ENCODE data around the gene AZGP1.
"Not testable (repeated sequence)": the region's sequence is repeated elsewhere in the genome, so short reads cannot be mapped to it uniquely, and the experiment has no call there.

The AZGP1 gene

DNA sequence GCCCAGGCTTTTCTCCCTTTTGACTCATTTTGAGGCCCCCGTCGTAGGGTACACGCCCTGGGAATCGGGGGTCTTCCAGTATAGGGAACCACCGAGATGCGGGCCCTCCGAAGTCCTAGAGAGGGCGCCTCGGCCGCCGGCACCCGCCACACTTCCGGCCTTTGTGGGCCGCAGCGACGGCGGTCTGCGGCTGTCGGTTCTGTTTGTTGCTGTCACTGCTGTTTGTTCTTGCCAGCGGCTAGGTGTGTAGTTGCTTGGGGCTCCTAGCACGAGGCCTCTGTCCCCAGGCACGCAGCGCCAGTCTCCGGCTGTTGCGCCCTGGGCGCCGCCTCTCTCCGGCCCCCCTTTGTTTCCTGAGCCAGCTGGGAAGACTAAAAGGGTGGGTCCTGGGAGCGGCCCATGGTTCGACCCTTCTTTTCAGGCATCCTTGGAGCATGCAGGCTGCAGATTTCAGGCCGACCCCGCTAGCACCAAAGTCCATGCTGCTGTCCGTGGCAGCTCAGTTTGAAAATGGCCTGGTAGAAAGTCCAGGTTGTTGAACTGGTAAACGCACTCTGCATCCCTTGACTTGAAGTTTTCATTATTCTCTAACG, 21.8 kb upstream of the AZGP1 start:
- DNase-seq (ENCODE audit: low read depth): no peak

DNA sequence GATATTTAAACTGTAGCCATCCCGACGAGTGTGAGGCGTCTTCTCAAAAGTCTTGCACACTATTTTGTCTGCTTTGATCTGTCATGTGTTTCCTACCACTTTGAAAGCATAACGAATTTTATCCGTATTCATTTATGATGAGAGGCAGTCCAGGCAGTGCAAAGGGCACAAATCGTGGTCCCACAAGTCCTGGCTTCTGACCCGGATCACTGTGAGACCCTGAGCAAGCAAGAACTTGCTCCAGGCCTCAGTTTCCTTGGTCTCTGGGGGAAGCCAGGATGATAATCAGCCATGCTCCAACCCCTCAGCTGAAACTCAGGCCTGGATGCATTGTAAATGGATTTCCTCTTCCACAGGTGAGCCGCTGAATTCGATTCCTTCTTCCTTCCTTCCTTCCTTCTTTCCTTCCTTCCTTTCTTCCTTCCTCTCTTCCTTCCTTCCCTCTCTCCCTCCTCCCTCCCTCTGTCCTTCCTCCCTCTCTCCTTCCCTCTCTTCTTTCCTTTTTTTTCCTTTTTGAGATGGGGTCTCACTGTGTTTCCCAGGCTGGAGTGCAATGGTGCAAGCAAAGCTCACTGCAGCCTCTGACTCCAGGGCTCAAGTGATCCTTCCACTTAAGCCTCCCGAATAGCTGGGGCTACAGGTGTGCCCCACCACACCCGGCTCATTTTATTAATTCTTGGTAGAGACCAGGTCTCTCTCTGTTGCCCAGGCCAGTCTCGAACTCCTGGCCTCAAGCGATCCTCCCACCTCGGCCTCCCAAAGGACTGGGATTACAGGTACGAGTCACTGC, 21.1 kb upstream of the AZGP1 start:
- no peak for DNase-seq (ENCODE audit: low read depth)

DNA sequence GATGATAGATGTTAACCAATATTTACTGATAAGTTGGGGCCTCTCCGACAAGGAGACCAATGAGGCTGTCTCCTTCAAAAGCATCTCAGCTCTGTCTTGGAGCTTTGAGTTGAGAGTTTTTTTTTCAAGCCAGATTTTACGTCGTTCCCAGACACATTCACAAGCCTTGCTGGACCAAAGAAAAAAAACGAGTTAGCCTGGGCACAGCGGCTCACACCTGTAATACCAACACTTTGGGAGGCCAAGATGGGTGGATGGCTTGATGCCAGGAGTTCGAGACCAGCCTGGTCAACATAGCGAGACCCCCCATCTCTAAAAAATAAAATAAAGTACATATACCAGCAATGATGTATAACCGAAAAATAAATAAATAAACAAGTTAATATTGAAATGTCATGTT, 19.0 kb upstream of the AZGP1 start:
- no peak for DNase-seq (ENCODE audit: low read depth)

DNA sequence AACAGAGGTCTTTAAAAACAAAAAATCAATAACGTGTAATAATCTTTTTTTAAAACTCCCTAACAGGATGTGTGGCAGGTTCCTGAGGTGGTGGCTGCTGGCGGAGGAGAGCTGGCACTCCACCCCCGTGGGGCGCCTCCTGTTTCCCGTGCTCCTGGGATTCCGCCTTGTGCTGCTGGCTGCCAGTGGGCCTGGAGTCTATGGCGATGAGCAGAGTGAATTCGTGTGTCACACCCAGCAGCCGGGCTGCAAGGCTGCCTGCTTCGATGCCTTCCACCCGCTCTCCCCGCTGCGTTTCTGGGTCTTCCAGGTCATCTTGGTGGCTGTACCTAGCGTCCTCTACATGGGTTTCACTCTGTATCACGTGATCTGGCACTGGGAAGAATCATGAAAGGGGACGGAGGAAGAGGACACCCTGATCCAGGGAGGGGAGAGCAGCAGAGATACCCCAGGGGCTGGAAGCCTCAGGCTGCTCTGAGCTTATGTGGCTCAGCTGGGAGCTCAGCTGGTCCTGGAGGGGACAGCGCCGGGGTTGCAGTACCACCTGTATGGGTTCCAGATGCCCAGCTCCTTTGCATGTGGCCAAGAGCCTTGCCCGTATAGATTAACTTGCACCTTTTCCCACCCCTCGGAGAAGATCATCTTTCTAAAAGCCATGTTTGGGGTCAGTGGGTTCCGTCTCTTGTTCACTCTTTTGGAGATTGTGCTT, 16.7 kb upstream of the AZGP1 start:
- no peak for DNase-seq (ENCODE audit: low read depth)

DNA sequence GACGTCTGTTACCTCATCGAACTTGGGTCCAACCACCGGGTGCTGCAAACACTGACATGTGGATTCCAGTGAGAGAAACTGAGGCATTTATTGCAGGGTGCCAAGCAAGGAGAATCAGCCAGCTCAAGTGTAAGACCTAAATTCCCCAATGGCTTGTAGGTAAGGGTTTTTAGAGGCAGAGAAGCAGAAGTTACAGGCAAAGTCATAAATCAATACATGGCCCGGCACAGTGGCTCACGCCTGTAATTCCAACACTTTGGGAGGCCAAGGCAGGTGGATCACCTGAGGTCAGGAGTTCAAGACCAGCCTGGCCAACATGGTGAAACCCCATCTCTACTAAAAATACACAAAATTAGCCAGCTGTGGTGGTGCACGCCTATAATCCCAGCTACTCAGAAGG, 15.7 kb upstream of the AZGP1 start:
- DNase-seq (ENCODE audit: low read depth): not testable (repeated sequence)

DNA sequence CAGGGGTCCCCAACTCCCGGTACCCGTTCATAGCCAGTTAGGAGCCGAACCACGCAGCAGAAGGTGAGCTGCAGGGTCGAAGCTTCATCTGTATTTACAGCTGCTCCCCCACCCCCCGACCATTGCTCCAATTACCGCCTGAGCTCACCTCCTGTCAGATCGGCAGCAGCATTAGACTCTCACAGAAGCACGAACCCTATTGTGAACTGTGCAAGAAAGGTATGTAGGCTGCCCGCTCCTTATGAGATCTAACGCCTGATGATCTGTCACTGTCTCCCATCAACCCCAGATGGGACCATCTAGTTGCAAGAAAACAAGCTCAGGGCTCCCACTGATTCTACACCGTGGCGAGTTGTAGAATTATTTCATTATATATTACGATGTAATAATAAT, 14.6 kb upstream of the AZGP1 start:
- DNase-seq (ENCODE audit: low read depth): no peak

DNA sequence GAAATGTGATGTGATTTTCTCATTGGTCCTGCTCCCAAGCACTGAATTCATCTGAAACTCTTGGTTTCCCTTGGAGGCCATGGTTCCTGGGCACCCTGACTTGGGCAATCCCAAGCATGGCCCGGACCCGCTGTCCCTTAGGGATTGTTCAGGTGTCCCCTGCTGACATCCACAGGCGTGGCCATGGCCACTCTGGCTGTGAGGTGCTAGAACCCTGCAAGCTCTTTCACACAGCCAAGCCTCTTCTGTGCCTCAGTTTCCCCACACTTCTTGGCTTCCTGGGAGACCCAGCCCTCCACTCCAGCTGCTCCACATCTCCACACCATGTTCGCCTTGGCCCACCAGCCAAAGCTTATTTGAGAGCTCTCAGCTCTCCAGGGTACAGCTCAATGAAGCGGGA, 12.0 kb upstream of the AZGP1 start:
- DNase-seq (ENCODE audit: low read depth): no peak

DNA sequence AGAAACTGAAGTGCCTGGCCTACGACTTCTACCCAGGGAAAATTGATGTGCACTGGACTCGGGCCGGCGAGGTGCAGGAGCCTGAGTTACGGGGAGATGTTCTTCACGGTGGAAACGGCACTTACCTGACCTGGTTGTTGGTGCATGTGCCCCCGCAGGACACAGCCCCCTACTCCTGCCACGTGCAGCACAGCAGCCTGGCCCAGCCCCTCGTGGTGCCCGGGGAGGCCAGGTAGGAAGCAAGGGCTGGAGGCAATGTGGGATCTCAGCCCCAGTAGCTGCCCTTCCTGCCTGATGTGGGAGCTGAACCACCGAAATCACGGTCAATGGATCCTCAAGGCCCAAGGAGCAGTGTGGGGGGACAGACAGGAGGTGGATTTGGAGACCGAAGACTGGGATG, 11.5 kb upstream of the AZGP1 start:
- not testable (repeated sequence) for DNase-seq (ENCODE audit: low read depth)

DNA sequence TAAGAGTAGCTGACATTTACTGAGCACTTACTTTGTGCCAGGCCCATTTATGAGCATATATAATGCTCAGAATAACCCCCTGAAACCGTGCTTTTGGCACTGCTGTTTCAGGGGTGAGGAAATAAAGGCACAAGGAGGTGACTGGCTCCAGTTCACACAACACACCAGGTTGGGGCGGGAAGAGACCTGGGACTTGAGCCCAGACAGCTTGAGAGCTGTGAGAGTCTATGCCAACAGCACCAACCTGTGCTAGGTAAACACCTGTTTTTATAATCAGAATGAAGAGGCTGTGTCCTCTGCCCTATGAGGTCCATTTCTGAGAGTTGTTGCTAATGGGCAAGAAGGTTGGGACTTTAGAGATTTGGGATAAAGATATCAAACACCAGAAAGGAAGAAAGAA, 8.8 kb upstream of the AZGP1 start:
- DNase-seq (ENCODE audit: low read depth): no peak

DNA sequence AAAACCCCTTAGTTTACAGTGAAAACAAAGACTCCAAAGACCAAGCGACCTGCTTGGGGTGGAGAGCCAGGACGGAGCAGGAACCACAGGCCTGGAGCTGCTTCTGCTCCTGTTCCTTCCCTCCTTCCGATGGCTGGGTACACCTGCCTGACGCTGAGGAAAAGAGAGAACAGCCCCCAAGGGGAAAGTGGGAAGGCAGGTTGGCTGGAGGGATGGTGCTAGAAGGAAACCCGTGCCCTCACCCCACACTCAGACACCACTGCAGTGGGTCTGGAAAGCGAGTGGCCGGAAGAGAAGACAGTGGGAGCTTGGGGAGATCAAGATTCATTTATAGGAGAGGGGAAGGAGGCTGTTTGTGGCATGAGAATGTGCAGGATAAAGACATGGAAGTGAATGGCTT, 5.2 kb upstream of the AZGP1 start:
- DNase-seq (ENCODE audit: low read depth): not testable (repeated sequence)

DNA sequence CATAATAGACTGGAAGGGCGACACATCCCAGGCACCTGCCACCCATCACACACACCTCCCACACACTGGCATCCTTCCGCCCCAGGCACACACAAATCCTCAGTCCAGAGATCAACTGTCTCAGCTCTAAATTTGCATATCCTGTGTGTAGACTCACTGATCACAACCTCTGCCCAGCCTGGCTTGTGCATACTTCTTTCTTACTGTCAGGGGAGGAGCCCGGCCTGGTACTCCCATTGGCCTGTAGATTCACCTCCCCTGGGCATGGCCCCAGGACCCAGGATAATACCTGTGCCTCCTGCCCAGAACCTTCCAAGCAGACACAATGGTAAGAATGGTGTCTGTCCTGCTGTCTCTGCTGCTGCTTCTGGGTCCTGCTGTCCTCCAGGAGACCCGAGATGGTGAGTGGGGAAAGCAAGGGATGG, 4.6 kb upstream of the AZGP1 start:
- DNase-seq (ENCODE audit: low read depth): not testable (repeated sequence)

DNA sequence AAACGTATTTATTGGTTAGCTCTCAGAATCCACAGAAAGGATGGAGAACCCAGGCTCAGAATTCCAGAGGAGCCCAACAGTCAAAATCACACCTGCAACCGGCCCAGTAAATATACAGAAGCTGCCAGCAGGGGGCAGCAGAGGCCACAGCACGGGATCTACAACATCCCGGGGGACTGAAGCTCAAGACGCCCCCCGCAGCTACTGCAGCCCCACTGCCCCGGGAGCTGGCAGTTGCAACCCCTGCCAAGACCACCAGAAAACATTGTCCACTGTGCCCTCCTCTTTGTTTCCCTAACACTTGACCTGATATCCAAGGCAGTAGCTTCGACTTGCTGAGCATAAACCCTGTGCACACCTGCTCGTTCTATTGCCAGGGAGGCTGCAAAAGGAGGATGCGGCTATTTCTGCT, 4.0 kb upstream of the AZGP1 start:
- peak; percentile 24 for DNase-seq (ENCODE audit: low read depth)

DNA sequence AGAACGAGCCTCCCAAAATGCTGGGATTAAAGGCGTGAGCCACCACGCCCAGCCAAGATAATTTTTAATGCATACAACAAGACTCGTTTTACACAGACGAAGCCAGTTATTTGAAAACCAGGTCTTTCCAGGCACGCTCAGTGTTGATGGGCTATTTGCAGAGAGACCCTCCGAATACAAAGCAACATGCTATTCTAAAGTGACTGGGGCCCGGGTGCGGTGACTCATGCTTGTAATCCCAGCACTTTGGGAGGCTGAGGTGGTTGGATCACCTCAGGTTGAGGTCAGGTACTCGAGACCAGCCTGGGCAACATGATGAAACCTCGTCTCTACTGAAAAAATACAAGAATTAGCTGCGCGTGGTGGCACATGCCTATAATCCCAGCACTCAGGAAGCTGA, 795 bp upstream of the AZGP1 start:
- no peak for DNase-seq (ENCODE audit: low read depth)

DNA sequence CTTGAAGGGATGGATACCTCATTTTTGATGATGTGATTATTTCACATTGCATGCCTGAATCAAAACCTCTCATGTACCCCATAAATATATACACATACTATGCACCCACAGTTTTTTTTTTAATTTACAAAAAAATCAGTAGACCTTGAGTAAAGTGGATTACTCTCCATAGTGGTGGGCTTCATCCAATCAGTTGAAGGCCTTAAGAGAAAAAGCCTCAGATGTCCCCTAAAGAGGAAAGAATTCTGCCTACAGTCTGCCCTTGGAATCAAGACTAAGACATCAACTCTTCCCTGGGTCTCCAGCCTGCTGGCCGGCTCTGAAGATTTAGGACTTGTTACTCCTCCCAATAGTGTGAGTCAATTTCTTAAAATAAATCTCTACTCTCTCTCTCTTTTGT, 1.1 kb downstream of the AZGP1 start:
- DNase-seq (ENCODE audit: low read depth): no peak

DNA sequence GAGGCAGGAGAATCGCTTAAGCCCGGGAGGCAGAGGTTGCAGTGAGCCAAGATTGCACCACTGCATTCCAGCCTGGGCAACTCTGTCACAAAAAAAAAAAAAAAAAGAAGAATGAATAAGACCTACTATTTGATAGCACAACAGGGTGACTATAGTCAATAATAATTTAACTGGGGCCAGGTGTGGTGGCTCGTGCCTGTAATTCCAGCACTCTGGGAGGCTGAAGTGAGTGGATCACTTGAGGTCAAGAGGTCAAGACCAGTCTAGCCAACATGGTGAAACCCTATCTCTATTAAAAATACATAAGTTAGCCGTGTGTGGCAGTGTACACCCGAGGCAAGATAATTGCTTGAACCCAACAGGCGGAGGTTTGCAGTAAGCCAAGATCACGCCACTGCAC, 2.0 kb downstream of the AZGP1 start:
- not testable (repeated sequence) for DNase-seq (ENCODE audit: low read depth)

DNA sequence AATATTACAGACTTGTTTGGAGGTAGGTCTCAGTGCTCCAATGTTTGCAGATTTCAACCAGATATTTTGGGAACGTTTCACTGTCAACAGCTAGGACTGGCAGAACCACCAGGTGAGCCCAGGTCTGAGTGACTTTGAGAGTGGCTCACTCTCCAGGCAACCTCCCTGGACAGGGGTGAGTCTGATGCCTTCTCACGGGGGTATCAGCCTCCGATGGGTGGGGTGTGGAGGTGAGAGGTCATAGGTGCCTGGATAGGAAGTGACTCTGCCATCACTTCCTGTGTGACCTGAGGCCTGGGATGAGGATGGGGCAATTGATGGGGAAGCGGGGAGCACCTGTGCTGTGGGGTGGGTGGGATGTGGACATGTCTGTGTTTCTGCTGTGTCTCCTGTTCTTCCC, 4.6 kb downstream of the AZGP1 start:
- DNase-seq (ENCODE audit: low read depth): no peak

DNA sequence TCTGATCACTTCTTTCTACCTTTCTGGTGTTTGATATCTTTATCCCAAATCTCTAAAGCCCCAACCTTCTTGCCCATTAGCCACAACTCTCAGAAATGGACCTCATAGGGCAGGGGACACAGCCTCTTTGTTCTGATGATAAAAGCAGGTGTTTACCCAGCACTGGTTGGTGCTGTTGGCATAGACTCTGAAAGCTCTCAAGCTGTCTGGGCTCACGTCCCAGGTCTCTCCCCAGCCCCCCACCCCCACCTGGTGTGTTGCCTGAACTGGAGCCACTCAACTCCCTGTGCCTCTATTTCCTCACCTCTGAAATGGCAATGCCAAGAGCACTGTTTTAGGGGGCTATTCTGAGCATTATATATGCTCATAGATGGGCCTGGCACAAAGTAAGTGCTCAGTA, 6.0 kb downstream of the AZGP1 start:
- DNase-seq (ENCODE audit: low read depth): not testable (repeated sequence)

DNA sequence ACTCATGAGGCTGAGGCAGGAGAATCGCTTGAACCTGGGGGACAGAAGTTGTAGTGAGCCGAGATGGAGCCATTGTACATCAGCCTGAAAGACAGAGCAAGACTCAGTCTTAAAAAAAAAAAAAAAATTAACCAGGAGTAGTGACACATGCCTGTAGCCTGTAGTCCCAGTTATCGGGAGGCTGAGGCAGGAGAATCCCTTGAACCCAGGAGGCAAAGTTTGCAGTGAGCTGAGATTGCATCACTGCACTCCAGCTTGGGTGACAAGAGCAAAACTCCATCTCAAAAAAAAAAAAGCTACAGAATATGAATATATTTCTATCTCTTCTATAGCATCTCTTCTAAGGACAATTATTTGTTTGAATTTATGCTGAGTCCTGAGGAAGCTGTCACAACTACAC, 6.5 kb downstream of the AZGP1 start:
- no peak for DNase-seq (ENCODE audit: low read depth)

DNA sequence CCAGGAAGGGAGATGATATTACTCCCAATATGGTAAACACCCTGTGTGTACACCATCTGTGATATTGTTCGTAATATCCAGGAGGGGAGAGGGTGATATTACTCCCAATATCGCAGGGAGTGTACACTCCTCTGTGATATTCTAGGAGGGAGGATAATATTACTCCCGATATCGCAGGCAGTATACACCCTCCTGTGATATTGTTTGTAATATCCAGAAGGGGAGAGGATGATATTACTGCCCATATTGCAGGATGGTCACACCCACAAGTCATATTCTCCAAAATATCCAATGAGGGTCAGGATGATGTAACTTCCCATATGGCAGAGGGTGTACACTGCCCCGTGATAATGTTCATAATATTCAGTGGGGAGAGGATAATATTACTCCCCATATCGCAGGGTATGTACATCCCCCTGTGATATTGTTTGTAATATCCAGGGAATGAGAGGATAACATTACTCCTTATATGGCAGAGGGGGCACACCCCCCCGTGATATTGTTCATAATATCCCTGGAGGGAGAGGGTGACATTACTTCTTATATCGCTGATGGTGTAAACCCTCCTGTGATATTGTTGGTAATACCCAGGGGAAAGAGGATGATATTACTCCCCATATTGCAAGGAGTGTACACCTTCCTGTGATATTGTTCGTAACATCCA, 17.1 kb downstream of the AZGP1 start:
- no peak for DNase-seq (ENCODE audit: low read depth)

DNA sequence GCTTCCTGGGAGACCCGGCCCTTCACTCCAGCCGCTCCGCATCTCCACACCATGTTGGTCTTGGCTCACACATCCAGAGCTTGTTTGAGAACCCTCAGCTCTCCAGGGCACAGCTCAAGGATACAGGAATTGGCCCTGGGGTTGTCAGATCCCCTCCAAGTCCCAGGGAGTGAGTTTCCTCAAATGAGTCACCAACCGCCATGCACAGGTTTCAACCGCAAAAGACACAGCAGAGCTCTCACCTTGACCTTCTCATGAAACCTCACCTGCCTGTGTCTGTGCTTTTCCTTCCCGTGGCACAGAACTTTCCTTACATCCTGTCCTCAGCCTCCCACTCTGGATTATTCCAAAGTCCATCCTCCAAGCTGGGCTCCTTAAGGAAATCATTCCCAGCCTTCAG, 20.6 kb downstream of the AZGP1 start:
- DNase-seq (ENCODE audit: low read depth): no peak

DNA sequence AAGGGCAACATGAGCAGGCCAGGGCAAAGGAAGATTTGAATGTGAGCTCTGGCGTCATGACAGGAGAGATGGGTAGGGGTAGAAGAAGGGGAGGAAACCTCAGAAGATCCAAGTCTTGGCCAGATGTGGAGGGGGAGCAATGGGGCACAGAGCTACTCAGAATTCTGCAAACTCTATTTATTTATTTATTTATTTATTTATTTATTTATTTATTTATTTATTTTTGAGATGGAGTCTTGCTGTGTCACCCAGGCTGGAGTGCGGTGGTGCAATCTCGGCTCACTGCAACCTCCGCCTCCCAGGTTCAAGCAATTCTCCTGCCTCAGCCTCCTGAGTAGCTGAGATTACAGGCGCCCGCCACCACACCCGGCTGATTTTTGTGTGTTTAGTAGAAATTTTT, 21.2 kb downstream of the AZGP1 start:
- DNase-seq (ENCODE audit: low read depth): not testable (repeated sequence)

DNA sequence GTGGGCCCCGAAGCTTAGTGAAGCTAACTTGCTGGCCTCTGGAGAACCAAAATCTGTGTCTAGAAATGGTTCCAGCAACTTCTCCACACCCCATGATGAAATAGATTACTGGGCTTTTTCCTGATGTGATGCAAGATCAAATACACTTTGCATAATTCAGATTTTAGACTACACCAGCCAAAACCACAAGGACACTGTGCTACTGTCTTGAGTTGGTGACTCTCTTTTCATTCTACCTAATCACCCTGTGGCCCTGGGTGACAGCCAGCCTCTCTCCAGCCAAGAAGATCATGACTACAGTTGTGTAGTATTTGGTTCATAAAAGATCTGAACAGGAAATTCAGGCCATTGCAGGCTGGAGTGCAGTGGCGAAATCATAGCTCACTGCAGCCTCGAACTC, 22.2 kb downstream of the AZGP1 start:
- peak; percentile 40 for DNase-seq (ENCODE audit: low read depth)

DNA sequence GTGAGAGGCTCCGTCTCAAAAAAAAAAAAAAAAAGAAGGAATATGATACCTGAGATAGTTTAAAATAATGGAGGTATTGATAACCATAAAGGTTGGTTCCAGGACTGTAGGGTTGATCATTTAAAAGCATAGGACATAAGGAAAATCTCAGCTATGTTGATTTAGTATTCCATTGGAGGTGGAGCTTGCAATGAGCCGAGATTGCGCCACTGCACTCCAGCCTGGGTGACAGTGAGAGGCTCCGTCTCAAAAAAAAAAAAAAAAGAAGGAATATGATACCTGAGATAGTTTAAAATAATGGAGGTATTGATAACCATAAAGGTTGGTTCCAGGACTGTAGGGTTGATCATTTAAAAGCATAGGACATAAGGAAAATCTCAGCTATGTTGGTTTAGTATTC, 23.2 kb downstream of the AZGP1 start:
- DNase-seq (ENCODE audit: low read depth): not testable (repeated sequence)
